ENCODE measurements around the gene RFX8.

DNA sequence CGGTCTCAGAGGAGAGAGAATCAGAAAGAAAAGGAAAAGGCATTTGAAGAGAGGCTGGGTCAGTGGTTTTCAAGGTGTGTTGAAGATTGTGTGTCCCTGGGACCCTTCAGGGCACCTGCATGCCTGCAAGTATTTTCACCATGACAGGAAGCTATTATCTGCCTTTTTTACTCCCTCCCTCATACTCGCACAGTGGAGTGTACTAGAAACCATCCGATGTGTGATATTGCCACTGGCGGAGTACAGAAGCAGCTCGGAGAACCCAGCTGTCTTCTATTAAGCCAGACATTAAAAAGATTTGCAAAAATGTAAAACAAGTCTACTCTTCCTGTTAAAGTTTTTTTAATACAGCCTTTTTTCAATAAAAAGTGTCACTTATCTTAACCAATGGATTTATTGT, 33.7 kb upstream of the RFX8 start:
- TF ChIP-seq POLR2A (IDR thresholded peaks at IDR 0.05; ENCODE audit: low read depth) (no peak), EP300 (IDR thresholded peaks at IDR 0.05) (no peak)
- TF ChIP-seq, protein P1, sequence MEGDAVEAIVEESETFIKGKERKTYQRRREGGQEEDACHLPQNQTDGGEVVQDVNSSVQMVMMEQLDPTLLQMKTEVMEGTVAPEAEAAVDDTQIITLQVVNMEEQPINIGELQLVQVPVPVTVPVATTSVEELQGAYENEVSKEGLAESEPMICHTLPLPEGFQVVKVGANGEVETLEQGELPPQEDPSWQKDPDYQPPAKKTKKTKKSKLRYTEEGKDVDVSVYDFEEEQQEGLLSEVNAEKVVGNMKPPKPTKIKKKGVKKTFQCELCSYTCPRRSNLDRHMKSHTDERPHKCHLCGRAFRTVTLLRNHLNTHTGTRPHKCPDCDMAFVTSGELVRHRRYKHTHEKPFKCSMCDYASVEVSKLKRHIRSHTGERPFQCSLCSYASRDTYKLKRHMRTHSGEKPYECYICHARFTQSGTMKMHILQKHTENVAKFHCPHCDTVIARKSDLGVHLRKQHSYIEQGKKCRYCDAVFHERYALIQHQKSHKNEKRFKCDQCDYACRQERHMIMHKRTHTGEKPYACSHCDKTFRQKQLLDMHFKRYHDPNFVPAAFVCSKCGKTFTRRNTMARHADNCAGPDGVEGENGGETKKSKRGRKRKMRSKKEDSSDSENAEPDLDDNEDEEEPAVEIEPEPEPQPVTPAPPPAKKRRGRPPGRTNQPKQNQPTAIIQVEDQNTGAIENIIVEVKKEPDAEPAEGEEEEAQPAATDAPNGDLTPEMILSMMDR (IDR thresholded peaks at IDR 0.05): no peak

All from esophagus muscularis mucosa (tissue), 4 donors.